Measurements from ENCODE around the gene FAM110A.

GRCh38 chr20:855466-856360 is 22.2 kb downstream of the FAM110A start:
- TF ChIP-seq FOXM1 (IDR thresholded peaks at IDR 0.05; ENCODE audit: borderline replicate concordance, low read depth) (no peak), EP300 (IDR thresholded peaks at IDR 0.05; ENCODE audit: borderline replicate concordance) (no peak), RAD21 (IDR thresholded peaks at IDR 0.05; ENCODE audit: low read depth) (no peak), REST (IDR thresholded peaks at IDR 0.05; ENCODE audit: low read depth) (no peak), TAF1 (IDR thresholded peaks at IDR 0.05; ENCODE audit: low read depth) (no peak), CEBPB (IDR thresholded peaks at IDR 0.05) (no peak), MAX (IDR thresholded peaks at IDR 0.05) (no peak), TEAD4 (IDR thresholded peaks at IDR 0.05) (no peak), YY1 (IDR thresholded peaks at IDR 0.05; ENCODE audit: low read depth) (no peak), EGR1 (IDR thresholded peaks at IDR 0.05) (no peak)
